NCI-H128 (cell line): ENCODE data around the gene LCN6.
"Not testable (repeated sequence)": the region's sequence is repeated elsewhere in the genome, so short reads cannot be mapped to it uniquely, and the experiment has no call there.

ENCODE experiments used
- DNase-seq: peaks from one replicate; lab custom pipeline; 2025; ENCODE audit not compliant: unreplicated experiment; lab: John Stamatoyannopoulos, UW

The LCN6 gene

DNA sequence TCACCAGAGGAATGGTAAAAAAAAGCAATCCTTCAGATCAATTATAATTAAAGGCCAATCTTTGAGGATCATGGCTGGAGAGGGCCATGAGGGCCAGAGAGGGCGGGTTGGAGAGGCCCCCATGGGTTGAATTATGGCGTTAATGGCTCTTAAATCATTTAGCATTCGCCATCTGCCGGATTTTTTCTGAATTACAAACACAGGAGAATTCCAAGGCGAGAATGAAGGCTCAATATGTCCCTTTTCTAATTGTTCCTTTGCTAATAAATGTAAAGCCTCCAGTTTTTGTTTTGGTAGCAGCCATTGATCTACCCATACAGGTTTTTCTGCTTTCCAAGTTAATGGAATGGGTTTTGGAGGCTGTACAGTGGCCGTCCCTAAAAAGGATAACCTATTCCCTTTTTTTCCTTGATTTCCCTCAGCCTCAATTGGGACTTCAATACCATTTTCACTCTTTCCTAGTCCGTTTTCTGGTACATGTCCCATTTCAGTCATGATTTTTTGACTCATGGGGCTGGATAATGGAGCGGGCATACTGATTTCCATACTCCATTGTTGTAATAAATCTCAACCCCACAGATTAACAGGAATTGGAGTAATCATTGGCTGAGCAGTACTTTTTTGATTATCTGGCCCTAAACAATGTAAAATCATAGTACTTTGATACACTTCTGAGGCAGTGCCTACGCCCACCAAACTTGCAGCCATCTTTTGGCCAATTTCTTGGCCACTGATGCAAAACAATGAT, 36.1 kb upstream of the LCN6 start:
- DNase-seq: no peak

DNA sequence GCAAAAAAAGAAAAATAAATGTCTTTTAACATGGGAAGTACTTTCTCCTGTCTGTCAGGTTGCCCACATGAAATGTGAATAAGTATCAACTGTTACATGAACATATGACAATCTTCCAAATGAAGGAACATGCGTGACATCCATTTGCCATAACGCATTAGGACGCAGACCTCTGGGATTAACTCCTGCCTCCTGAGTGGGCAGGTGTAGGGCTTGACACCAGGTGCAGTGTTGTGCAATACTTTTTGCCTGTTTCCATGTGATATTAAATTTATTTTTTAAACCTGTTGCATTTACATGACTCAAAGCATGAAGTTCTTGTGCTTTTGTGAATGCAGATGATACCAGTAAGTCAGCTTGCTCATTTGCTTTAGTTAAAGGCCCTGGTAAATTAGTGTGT, 34.1 kb upstream of the LCN6 start:
- DNase-seq: no peak

DNA sequence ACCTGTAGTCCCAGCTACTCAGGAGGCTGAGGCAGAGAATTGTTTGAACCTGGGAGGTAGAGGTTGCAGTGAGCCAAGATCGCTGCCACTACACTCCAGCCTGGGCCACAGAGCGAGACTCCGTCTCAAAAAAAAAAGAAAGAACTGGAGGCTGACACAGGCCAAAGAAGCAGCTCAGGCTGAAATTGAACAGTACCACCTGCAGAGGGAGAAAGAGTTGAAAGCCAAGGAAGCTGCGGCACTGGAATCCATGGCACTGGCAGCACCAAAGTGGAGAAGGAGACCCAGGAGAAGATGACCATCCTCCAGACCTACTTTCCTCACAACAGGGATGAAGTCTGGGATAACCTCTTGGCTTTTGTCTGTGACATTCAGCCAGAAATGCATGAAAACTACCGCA, 31.5 kb upstream of the LCN6 start:
- DNase-seq: no peak

DNA sequence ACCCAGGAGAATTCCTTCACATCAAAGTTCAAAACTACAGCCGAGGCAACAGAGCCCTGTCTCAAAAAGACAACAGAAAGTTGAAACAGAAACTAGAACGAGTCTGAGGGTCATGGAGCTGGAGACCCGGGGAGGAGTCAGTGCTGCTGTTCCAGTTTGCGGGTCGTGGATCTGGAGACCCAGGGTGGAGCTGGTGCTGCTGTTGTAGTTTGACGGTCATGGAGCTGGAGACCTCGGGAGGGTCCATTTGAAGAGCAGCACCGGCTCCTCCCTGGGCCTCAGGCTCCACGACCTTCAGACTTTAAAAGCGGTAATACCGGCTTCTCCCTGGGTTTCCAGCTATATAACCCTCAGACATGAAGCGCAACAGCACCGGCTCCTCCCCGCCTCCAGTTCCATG, 29.0 kb upstream of the LCN6 start:
- DNase-seq: no peak

DNA sequence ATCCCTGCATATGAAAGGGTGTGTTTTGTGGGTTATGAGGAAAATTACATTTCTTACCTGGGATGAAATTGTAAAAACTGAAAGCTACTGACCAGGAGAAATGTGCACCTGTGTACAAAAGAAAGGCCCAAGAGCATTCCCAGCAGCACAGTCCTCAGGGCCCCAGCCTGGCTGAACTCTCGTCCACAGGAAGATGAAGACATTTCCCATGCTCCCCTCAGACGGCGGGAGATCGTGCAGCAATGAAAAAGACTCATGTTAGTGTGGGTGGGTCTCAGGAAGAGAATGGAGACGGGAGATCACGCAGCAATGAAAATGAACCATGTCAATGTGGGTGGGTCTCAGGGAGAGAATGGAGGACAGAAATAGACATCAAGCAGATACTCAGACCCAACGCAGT, 28.6 kb upstream of the LCN6 start:
- DNase-seq: no peak

DNA sequence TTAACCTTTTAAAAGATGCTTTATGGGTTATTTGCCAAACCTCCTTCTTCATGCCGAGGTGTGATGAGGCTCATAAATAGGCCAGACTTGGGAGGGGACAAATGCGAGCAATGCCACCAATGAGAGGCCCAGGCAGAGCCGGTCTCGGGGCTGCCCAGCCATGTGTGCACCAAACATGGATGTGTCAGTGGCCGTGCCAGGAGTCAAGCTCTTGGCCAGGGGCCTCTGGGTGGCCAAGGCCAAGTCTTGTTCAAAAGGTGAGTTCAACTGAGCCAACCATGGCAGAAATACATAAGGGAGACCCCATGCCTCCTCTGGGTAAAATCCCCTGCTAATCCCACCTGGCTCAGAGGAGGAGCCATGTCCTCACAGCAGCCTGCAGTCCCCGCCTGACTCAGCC, 26.9 kb upstream of the LCN6 start:
- no peak for DNase-seq

DNA sequence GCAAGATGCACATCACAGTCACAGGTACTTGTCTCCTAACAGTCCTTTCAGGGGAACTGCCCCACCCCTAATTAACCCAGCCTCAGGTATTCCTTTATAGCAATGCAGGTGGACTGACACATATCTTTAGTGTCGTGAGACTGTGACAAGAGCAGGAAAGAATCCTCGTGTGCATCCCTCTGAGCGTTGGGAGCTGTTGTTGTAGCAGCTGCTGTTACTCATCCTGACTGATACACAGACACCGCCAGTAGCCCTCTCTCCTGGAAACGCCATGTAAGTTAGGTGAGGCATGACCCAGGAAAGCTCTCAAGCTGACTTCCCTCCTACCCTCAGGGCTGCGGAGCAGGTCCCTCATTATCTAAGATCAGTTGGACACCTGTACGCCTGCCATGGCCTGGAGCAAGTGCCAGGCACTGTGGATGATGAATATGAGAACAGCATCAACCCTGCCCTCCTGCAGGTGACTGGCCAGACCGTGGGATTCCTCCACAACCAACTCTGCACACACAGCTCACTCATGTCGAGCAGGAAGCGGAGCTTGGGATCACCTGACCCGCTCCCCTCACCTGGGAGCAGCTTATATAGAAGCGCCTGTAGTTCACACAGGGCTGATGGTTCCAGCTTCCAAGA, 26.2 kb upstream of the LCN6 start:
- no peak for DNase-seq

DNA sequence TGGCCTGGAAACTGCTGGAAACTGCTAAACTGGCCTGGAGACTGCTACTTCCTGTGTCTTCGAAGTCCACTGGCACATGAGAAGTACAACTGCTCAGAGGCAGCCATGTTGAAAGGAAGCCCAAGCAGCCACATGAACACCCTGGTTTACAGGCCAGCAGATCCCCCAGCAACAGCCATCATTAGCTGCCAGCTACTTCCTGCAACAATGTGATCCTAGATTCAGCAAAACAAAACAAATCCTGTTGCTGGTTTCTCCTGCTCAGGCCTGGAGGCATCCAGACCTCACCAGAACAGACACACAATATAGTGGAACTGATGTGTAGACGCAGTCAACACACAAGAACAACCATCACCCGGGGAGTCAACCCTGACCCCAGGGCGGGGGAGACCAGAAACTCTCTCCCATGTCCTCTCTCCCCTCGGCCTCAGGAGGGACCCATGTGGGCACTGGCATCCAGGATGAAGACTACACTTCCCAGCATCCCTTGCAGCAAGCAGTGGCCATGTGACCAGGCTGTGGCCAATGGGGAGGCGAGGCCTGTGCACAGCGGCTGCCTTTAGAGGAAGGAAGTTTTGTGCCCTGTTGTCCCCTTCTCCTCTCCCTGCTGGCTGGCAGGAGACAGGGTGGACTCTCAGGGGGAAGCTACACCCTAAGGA, 25.2 kb upstream of the LCN6 start:
- DNase-seq: no peak

DNA sequence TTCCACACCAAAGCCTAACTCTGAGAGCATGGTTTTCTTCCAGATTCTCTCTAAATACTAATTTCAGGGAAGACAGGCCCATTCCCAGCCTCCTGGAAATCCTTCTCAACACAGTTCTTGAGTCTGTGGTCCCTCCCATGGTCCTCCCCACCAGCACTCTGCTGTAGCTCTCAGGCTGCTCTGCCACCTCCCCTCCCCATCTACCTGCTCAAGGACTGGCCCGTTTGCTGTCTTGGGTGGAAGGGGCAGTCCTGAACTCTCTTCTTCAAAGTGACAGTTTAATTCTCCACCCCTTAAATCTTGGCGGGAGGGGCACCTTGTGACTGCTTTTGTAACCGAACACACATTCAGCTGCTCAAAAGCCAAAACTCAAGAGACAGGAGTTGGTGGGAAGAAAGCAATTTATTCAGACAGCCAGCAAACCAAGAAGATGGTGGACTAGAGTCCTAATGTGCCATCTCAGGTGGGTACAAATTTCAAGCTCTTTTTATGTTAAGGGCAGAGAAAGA, 23.6 kb upstream of the LCN6 start:
- DNase-seq: no peak

DNA sequence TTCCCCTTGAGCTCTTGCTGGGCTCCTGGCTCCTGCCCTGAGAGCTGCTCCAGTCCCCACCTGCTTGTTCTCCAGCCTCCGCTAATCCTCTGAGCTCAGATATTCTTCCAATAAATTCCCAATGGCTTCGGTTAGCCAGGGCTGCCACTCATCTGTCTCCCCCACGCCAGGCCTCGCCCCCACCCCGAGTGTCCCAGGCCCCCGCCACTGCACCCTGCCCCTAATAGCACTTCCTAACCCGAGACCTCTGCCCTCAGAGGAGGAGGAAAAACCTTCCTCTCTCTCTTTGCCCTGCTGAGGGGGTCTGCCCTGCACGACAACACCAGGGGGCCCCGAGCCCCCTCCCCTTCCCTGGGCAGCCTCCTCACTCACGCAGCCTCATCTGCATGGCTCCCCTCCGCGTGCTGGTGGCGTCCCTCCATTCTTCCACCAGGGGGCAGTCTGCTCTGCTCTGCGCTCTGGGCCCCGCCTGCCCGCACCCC, 21.4 kb upstream of the LCN6 start:
- DNase-seq: no peak

DNA sequence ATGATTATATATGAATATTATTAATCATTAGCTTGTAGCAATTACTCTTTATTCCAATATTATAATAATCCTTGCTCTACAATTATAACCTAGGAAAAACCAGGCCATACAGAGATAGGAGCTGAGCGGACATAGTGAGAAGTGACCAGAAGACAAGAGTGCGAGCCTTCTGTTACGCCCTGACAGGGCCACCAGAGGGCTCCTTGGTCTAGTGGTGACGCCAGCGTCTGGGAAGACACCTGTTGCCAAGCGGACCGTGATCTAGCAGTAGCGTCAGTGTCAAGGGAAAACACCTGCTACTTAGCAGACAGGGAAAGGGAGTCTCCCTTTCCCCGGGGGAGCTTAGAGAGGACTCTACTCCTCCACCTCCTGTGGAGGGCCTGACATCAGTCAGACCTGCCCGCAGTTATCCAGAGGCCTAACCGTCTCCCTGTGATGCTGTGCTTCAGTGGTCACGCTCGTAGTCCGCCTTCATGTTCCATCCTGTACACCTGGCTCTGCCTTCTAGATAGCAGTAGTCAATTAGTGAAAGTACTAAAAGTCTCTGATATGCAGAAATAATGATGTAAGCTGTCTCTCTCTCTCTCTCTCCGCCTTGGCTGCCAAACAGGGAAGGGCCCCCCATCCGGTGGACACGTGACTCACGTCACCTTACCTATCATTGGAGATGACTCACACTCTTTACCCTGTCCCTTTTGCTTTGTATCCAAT, 18.2 kb upstream of the LCN6 start:
- DNase-seq: not testable (repeated sequence)

DNA sequence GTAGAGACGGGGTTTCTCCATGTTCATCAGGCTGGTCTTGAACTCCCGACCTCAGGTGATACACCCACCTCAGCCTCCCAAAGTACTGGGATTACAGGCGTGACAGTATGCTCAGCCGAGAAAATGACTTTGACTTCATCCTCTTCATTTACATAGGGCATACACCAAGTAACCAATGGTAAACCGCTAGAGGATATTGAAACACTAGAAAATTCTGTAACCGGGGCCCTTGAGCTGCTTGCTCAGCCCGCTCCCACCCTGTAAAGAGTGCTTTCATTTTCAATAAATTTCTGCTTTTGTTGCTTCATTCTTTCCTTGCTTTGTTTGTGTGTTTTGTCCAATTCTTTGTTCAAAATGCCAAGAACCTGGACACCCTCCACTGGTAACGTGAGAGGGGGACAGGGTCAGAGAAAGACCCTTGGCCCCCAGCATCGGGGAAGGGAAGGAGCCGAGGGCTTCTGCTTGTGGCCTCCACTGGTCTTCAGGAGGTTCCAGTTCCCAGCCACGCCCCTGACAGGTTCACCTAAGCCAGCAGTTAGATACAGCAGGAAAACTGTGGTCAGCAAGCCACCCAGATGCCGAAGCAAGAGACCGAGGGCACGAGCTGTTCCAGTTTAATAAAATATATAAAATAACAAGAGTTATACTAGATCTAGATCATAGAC, 17.6 kb upstream of the LCN6 start:
- not testable (repeated sequence) for DNase-seq

DNA sequence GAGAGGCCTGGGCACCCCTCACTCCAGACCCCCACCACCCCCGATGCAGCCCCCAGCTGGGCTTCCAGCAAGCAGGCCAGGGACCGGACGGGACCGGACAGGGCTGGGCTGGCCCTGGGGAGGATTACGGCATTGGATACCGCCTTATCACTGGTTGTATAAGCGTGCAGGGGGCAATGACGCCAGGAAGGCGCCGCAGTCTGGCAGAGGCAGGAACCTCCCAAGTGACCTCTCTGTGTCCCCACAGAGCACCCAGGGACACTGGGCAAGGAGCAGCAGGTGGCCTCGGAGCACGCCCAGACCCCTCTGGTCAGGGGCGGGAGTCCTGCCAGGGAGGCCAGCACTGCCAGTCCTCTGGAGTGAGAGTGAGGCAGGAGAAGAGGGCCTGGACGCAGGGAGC, 16.7 kb upstream of the LCN6 start:
- DNase-seq: no peak

DNA sequence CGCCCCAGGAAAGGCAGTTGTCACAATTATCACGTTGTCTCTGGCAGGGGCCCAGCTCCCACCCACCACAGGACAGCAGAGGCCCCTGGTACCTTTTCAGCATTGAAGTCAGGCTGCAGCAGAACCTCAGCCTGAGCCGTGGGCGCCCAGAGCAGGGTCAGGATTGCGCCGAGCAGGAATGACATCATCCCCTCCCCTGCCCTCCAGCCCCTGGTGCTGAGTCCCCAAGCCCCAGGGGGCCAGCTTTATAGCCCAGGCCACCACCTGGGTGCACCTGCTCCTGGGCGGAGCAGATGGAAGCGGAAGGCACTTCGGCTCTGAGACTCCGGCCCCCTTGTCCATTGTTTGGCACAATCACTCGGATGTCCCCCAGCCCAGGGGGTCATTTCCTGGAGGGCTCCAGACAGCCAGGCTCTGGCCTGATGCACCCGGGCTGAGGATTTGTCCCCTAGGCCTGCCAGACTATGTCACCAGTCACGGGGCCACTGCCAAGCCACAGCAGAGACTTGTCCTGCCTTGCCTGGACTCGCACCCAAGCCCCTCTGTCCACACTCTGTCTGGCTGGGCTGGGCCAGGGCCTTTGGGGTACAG, 16.1 kb upstream of the LCN6 start, which contains the start of gene LCN15:
Gene LCN15 (minus strand): TSS at position 218 of the 591 bp plus-strand sequence. CDS start 30 bp downstream, at position 188.
- DNase-seq: no peak

DNA sequence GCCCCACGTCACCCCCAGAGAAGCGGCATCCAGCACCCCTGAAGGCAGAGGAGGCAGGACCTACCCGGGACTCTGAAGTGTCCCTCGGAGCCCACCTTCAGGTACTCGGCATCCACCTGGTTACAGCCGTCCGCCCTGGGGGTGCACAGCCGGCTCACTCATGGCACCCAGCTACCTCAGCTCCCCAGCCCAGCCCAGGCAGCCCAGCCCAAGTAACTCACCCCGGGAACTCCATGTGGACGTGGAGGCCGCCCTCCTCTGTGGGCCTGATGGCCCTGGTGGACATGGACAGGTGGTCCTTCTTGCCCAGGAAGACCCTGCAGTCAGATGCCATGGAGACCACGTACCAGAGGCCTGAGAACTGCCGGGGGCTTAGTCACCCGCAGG, 15.3 kb upstream of the LCN6 start:
- no peak for DNase-seq

DNA sequence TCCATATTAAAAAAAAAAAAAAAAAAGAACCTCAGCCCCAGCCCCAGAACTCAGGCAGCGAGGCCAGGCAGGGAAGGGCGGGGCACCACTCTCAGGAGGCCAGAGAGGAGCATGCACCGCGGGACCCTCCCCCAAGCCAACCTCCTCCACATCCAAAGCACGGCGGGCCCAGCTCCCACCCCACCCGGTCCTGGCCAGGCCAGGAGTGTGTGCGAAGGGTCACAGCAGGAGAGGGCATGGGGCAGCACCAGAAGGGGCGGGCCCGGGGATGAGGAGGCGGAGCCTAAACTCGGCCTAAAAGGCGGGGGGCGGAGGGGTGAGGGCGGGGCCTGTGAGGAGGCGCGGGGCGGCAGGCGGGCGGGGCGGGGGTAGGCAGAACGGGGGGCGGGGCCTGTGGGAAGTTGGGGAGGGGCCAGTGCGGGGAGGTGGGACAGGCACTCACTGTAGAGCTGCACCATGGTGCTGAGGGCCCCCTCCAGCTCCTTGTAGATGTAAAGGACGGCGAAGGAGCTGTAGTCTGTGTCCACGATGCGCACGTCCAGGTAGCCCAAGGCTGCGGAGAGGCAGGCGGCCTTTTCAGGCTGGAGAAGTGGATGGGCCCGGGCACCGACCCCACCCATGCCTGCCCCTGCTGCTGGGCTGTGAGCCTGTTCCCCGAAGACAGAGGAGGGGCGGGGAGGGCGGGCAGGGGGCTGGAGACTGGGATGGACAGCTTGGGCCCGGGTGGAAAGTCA, 14.8 kb upstream of the LCN6 start:
- DNase-seq: no peak

DNA sequence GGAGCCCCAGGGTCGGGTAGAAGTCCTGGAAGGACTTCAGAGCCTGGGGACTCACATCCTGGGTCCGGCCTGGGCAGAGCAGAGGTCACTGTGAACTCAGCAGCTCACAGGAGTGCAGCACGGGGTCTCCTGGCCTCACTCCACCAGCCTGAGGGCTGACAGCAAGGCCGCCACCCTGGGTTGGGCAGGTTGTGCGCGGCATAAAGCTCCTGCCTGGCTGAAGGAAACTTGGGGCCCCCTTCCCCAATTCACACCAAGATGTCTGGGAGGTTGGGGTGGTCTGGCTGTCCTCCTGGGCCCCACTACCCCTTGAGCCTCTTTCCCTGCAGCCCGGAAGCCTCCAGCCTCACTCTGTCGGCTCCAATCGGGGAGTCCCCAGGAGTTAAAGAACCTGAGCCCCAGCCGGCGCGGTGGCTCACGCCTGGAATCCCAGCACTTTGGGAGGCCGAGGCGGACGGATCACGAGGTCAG, 13.9 kb upstream of the LCN6 start:
- DNase-seq: no peak

DNA sequence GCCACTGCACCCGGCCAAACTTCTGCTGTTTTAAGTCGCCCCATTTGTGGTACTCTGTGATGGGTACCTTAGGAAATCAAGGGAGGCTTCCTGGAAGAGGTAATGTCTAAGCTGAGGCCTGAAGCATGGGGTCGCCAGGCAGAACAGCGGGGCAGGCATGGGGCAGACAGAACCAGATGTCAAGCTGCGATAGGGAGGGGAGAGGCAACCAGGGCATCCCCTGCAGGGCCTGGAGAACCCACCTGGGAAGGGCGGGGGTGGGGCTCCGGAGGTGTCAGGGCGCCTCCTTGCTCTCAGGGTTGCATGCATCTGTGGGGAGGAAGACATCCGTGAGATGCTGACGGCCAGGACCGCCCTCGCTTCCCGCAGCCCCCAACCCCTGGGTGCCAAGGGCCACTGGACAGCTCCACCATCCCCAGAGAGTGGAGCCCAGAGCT, 13.2 kb upstream of the LCN6 start:
- no peak for DNase-seq

DNA sequence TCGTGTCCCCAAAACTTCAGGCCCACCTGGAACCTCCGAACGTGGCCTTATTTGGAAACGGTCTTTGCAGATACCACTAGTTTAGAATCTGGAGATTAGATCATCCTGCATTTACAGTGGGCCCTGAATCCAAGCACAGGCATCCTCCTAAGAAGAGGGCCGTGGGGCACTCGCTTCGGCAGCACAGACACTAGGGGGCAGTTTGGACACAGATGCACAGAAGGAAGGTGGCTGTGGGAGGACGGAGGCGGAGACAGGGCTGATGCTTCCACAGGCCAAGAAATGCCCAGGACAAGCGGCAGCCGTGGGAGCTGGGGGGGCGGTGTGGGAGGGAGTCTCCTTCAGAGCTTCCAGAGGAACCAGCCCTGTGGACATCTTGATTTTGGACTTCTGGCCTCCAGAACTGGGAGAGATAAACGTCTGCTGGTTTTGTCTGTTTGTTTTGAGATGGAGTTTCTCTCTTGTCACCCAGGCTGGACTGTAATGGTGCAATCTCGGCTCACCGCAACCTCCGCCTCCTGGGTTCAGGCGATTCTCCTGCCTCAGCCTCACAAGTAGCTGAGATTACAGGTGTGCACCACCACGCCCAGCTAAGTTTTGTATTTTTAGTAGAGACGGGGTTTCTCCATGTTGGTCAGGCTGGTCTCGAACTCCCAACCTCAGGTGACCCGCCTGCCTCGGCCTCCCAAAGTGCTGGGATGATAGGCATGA, 12.7 kb upstream of the LCN6 start:
- DNase-seq: not testable (repeated sequence)
